ENCODE measurements around the gene FGGY.

FGGY gene

GRCh38 chr1:59384443-59384842 lies 87.5 kb downstream of the FGGY start:
- no peak for DNase-seq (ENCODE audit: low spot score)

DNA sequence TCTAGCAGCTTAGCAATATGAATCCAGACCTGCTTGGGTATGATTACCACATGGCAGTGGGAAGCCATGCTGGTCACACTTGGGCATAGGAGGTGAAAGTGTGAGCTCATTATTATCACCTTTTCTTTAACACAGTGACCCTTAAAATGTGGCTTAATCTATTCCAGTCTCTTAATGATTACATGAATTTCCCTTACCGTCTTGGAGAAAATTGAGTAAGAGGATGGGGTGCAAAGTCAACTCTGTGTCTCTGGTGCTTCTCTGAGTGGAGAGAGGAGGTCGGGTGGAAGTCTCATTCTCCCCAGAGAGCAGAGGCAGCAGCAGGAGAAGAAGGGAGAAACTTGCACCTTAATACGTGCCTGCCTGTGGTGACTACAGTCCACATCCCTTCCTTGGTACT lies 91.3 kb downstream of the FGGY start:
- DNase-seq (ENCODE audit: low spot score): no peak

GRCh38 chr1:59389847-59390246 lies 93.0 kb downstream of the FGGY start:
- DNase-seq (ENCODE audit: low spot score): no peak

DNA sequence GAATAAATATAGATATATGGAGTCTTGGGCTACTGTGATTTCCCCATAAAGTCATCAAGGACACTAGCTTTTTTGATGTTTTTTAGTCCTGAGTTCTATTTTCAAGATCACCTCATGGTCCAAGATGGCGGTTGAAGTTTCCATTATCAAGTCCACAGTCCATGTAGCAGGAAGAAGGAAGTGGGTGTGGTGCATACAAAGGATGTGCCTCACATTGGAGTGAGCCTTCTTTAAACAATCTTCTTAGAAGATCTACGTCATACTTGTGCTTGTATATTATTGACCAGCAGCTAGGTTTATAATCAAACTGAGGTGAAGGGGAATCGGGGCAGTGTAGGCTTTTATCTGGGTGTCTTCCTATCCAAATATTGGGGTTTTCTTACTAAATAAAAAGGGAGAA lies 93.4 kb downstream of the FGGY start:
- no peak for DNase-seq (ENCODE audit: low spot score)

DNA sequence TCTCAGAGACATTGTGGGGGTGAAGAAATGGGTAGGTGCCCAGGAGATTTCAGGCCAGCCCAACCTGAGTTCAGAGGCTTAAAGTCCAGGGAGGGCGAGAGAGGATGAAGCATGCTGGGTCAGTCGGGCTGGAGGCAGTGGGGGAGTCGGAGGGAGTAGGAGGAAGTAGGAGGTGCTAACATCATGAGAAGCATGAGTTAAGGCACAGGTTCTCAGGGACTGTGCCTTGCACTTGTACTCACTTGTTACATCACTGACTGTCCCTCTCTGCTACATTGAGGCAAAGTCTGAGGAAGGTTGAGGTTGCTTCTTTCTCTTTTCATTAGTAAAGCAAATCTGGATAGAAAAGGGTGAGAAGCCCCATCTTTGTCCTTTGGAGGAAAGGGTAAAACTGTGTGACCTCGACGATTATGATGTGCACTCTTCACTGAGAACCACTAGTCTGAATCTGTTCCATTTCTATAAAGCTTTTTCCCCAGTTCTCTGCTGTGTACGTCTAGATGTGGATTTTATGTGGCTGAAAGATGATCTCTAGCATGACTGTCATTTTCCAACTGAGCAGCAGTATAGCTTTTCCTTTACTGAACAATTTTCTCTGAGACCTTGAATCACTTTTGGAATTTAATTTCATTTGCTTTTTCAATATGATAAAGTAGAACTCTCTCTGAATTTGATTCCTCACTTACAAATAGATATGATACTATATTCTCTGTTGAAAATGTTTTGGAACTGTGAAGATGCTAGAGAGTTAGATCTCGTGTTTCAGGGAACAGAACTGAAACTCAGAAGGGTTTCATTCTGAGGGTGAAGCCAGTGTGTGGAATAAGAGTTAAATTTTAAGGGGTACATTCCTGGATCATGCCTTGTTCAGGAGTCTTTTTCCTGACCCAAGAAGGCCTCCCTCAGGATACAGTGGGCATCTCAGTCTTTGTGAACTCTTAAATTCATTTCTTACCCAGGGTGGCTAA lies 94.6 kb downstream of the FGGY start:
- DNase-seq (ENCODE audit: low spot score): no peak

DNA sequence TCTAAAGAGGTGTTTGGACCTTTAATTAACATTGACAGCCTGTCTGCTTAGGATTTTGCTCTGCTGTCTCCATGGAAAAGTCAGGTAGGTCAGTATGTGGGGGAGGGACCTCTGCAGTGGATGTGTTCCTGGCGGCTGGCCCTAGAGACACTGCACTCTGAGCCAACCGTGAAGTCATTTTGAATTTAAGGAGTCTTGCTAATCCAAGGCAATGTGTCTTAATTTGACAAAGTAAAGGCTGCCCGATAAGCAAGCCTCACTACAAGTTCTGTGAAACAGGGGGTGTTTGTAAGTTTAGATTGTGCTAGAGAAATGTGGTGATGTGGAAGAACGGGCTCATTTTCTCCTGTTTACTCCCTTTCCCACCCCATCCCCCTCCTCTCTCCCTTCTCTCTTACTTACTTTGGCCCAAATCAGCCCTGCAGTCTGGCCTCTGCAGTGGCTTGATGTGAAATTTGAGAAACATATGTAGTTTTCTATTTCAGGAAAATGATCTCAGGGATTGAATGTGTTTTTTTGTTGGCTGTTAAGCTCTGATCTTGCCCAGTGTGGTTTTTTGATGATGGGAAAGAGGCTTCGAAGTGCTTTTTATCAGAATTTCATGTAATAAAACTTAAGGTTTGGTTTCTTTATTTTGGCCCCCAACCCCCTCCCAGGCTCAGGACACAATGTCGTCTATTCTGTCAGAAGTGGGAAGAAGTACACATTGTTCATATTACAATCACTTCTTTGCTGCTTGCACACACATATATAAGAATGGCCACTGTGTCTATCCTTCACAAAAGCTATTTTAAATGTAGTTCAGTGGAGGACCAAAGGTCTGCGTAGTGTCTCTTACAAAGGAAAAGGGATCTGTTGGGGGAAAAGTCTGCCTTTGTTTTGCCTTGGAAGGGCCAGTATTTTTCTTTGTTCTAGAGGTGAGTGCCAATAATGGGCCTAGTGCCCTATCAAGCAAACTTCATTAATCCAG lies 96.6 kb downstream of the FGGY start:
- DNase-seq (ENCODE audit: low spot score): no peak

DNA sequence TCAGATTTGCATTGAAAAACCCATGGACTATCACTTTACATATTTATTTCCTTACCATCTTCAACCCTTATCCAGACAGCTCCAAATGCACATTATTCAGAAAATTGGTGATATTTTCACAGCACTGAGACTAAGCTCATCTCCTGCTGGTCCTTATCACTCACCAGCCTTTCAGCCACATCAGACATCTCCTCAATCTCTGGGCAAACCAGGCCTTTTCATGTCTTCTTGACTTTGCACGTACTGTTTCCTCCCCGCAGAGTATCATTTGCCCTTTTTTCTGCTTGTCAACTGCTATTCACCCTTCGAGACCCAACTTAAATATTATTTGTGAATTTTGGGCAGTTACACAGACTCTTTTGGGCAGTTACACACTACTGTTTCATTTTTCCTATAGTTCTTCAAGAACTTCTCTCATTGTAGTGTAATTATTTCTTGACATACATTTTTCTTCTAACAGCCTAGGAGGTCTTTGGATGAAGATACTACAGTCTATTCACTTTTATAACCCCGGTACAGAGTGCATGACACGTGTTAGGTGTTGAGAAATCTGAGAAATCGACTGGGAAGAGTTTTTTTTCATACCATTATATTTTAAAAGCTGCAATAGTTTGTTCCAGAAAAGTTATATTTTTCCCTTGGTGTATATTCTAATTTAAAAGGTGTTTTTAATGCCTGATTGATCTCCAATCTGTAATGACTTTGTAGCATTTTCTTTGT lies 98.0 kb downstream of the FGGY start:
- DNase-seq (ENCODE audit: low spot score): no peak

DNA sequence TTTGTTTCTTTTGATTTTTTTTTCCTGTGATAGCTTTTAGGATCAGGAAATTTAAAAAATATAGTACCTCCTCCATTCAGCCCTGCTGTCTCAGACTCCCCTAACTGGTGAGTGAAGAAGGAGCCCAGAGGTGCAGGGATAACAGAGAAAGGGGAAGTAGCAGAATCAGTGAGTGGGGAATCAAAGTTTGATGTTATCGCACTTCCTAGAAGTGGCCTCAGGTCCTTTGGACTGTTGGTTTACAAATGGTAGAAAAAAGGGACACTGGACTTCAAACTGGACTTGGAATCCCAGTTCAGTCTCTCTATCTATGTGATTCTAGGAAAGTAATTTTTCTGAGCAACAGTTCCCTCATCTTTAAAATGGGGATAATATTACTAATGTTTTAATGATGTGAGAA lies 99.5 kb downstream of the FGGY start:
- DNase-seq (ENCODE audit: low spot score): no peak

DNA sequence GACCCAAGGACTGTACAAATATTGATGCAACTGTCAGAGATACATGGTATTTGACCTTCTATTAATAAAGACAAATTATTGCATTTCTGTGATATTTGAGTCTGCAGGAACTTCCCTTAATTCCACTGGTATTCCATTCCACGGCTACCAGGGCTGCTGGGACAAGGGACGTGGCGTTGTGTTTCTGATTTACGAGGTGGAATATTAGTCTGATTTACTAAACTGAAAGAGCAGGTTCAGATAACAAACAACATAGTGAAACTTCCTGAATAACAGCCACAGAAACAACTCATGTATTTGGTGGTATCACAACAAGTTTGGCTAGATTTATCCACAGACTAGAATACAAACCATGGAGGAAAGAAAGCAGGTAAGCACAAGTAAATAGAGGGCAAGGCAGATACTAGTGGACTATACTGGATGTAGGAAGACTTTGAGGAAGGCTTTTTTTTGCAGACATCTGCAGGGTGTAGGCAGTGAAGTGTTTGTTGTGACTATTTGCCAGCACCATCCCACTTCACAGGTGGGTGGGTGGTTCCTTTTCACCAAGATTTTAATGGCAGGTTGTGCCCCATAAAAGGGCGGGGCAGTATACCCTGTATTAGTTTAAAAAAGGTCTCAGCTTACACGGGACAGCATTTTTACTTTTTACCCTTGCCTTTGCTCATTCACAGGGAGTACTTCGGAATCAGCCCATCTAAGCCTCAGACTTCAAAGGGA lies 100.4 kb downstream of the FGGY start:
- DNase-seq (ENCODE audit: low spot score): no peak

GRCh38 chr1:59399642-59400041 lies 102.7 kb downstream of the FGGY start:
- no peak for DNase-seq (ENCODE audit: low spot score)

- no peak for DNase-seq (ENCODE audit: low spot score)
Observed at GRCh38 chr1:59401581-59401980, 104.7 kb downstream of the FGGY start.

DNA sequence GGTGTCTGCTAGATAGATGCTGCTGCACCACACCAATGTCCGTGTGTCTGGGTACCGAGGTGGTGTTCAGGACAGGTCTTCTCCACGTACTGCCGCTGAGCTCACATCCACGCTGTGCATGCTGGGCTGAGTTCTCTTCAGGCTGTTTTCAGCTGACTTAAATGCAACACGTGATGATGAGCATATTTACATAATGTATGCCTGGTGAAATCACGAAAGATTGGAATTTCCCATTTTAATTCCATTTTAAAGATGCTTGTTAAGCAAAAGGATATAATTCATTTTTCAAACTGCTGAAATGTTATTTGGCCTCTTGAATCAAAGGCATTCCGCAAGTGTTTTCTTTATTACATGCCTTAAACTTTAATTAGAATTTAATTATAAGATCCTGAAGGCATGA lies 107.9 kb downstream of the FGGY start:
- DNase-seq (ENCODE audit: low spot score): no peak

DNA sequence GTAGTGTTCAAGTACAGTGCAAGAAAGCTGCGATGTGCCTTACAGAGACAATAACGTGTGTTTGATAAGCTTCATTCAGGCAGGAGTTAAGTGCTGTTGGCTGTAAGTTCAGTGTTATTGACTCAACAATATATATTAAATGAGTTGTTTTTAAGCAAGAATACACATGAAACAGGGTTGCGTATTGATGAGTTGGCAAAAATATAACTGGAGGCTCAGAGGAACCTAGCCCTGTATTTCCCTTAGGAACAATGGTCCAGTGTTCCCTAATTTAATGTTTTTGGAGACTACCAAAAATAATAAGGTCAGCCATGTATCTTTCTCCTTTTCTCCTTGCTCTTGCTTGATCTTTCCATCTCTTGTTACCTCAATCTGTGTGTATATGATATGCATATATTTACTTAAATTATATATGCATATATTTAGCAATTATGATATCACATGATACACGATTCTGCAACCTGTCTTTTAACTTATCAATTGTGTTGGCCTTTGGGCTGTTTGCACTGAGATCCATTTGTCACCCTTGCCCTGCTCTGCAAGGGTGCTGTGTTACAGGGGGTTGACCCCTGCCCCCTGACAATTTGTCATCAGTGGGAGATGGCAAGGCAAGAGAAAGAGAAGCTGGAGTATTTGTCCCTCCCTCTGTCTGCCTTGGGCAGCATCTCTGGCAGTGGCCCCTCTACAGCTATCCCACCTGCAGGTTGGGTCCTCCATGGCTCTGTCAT lies 109.7 kb downstream of the FGGY start:
- DNase-seq (ENCODE audit: low spot score): no peak

GRCh38 chr1:59408608-59409240 lies 111.8 kb downstream of the FGGY start:
- DNase-seq (ENCODE audit: low spot score): no peak

GRCh38 chr1:59409549-59409948 lies 112.7 kb downstream of the FGGY start:
- no peak for DNase-seq (ENCODE audit: low spot score)

- DNase-seq (ENCODE audit: low spot score): no peak
Observed at GRCh38 chr1:59409986-59410385, 113.1 kb downstream of the FGGY start.

- DNase-seq (ENCODE audit: low spot score): no peak
Observed at GRCh38 chr1:59410457-59410856, 113.6 kb downstream of the FGGY start.

GRCh38 chr1:59411147-59411546 lies 114.3 kb downstream of the FGGY start:
- DNase-seq (ENCODE audit: low spot score): no peak

DNA sequence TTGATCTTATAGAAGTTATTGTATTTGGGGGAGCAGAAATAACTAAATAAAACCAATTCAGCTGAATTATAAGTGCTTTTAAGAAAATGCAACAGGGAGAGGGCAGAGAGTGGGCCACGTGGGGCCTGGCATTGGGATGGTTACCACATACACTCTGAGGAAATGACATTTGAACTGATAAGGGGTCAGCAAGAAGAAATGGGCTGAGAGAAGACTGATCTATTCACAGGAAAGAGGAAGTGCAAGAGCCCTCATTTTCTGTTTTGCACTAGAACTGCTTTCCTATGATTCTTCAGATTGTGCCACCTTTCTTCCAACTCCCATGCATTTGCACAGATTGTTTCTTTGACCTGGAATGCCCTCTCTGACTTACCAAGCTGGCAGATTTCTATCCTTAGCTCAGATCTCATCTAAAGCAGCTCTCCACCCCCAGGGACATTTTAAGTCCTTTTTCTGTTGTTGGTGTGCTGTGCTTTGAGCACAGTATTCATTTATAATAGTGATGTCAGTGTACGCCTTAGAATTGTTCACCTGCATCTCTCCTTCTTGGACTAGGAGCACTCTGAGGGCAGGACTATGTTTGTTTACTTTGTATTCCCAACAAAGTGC lies 115.9 kb downstream of the FGGY start:
- no peak for DNase-seq (ENCODE audit: low spot score)

DNA sequence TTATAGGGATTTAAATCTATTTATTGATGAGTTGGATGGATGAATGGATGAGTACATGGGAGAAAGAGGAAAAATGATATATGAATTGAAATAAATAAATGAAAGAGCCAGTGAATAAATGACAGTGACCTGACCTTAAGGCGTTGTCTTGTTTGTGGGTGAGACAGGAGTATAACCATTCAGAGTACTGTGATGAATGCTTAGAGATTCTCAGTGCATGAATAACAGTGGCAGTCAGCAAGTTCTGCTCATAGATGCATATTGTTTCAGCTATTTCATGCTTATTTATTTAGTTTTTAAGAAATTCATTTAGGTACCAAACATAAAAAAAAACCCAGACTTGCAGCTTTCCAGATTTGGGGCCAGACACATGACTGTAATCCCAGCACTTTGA lies 116.4 kb downstream of the FGGY start:
- DNase-seq (ENCODE audit: low spot score): no peak

All from hematopoietic multipotent progenitor cell treated with erythropoietin and hydrocortisone succinate and interleukin-3 and kit ligand, for 15 days (in vitro differentiated cells).